Parathyroid adenoma (tissue), 2 donors: ENCODE results near the gene HS3ST2.

Experiments used
- H2AFZ ChIP-seq: fragments of 300-600 bp; sonication (generic); one replicate; pipeline ENCODE4 v1.7.0; 2017; ENCODE audit warnings: antibody characterized with exemption, mild to moderate bottlenecking
- H3K27ac ChIP-seq: fragments of 300-600 bp; sonication (generic); one replicate; pipeline ENCODE4 v1.7.0; 2017
- H3K27me3 ChIP-seq: fragments of 300-600 bp; sonication (generic); one replicate; pipeline ENCODE4 v1.7.0; 2017; ENCODE audit warnings: low read length; ENCODE audit not compliant: control insufficient read depth, insufficient read depth
- H3K36me3 ChIP-seq: fragments of 300-600 bp; sonication (generic); one replicate; pipeline ENCODE4 v1.7.0; 2017; ENCODE audit warnings: low read length; ENCODE audit not compliant: control insufficient read depth, insufficient read depth
- H3K4me1 ChIP-seq: fragments of 300-600 bp; sonication (generic); one replicate; pipeline ENCODE4 v1.7.0; 2017; ENCODE audit warnings: control low read depth
- H3K4me2 ChIP-seq: fragments of 300-600 bp; sonication (generic); one replicate; pipeline ENCODE4 v1.7.0; 2017; ENCODE audit warnings: low read length
- H3K4me3 ChIP-seq: fragments of 300-600 bp; sonication (generic); one replicate; pipeline ENCODE4 v1.7.0; 2017; ENCODE audit warnings: low read depth, low read length
- H3K79me2 ChIP-seq: fragments of 300-600 bp; sonication (generic); one replicate; pipeline ENCODE4 v1.7.0; 2017; ENCODE audit warnings: control low read depth
- H3K9ac ChIP-seq: fragments of 300-600 bp; sonication (generic); one replicate; pipeline ENCODE4 v1.7.0; 2017; ENCODE audit warnings: mild to moderate bottlenecking
- H3K9me3 ChIP-seq: fragments of 300-600 bp; sonication (generic); one replicate; pipeline ENCODE4 v1.7.0; 2017; ENCODE audit warnings: low read length; ENCODE audit not compliant: control insufficient read depth
- TF ChIP-seq, protein P1 (sequence below): fragments of 300-600 bp; sonication (generic); IDR thresholded peaks from one replicate; pipeline ENCODE4 v1.7.0; 2017; ENCODE audit warnings: antibody characterized with exemption, mild to moderate bottlenecking
- donor health status: primary hyperparathyroidism.

HS3ST2 gene

DNA sequence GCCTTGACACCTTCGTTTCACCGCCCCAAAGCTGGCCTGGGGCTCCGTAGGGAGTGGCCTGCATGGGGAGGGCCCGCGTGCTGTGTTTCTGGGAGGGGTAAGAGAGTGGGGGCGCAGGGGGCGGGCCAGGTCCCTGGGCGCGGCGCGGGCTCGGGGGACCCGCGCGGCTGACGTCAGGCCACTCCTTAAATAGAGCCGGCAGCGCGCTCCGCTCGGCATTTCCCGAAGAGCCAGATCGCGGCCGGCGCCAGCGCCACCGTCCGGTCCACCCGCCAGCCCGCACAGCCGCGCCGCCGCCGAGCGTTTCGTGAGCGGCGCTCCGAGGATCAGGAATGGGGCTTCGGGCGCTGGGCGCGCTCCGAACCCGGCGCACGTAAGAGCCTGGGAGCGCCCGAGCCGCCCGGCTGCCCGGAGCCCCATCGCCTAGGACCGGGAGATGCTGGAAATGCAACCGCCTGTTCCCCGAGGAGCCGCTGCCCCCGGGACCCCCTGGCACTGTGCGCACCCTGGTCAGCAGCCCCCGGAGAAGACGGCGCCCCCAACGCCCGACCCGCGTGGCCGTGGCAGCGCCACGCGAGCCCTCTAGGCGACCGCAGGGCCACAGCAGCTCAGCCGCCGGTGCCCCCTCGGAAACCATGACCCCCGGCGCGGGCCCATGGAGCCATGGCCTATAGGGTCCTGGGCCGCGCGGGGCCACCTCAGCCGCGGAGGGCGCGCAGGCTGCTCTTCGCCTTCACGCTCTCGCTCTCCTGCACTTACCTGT lies at the start of gene HS3ST2:
Gene HS3ST2 (plus strand): TSS at position 215 of the 763 bp plus-strand sequence. CDS start 449 bp downstream, at position 664.
- peak within 1 kb of the TSS; percentile 47 for H3K4me2 ChIP-seq
- H2AFZ ChIP-seq, result peak within 1 kb of the TSS; percentile 69
- no peak within 1 kb of the TSS for H3K4me3 ChIP-seq
- no peaks in the 10 kb centered on the region for H3K4me1 ChIP-seq
- TF ChIP-seq, protein P1, sequence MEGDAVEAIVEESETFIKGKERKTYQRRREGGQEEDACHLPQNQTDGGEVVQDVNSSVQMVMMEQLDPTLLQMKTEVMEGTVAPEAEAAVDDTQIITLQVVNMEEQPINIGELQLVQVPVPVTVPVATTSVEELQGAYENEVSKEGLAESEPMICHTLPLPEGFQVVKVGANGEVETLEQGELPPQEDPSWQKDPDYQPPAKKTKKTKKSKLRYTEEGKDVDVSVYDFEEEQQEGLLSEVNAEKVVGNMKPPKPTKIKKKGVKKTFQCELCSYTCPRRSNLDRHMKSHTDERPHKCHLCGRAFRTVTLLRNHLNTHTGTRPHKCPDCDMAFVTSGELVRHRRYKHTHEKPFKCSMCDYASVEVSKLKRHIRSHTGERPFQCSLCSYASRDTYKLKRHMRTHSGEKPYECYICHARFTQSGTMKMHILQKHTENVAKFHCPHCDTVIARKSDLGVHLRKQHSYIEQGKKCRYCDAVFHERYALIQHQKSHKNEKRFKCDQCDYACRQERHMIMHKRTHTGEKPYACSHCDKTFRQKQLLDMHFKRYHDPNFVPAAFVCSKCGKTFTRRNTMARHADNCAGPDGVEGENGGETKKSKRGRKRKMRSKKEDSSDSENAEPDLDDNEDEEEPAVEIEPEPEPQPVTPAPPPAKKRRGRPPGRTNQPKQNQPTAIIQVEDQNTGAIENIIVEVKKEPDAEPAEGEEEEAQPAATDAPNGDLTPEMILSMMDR, result peak; percentile 27
- no peaks in the 10 kb centered on the region for H3K36me3 ChIP-seq
- H3K9ac ChIP-seq, result no peak within 1 kb of the TSS
- H3K9me3 ChIP-seq, result no peaks in the 10 kb centered on the region
- H3K27ac ChIP-seq, result no peak within 1 kb of the TSS
- H3K27me3 ChIP-seq, result peaks cover 9% of the 10 kb centered on the region
- H3K79me2 ChIP-seq, result no peaks in the 10 kb centered on the region

DNA sequence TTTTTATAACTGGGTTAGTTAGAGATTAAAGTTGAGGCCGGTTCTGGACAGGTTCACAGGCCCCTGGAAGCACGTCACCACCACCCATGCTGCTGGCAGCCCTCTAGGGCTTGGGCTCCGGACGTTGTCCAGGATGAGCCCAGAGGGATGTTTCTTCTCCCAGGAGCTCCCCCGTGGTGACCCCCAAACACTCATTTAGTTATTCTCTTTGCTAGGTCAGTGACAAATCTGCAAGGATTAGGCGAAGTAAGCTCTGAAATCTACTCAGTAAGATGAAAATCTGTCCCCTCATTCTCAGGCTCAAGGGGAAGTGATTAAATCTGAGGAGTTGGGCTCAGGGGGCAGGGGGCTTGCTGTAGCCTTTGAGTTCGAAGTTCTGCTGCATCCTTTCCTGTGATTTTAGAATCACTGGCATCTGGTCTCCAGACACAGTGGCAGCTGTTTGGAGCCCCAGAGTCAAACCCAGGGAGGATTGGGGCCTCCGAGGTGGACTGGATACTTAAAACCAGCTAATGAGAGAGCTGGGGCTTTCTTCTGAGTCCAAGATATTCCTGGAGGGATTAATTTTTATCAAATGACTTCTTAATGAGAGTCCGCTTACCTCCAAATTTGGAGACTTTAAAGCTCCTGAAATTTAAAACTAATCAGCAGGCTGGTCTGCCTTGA lies 49.2 kb upstream of the HS3ST2 start:
- Histone ChIP-seq H3K27me3 (no peaks in the 10 kb centered on the region), H3K79me2 (no peaks in the 10 kb centered on the region), H3K9me3 (no peaks in the 10 kb centered on the region), H3K4me1 (no peaks in the 10 kb centered on the region), H2AFZ (no peak overlapping the region), H3K27ac (no peak overlapping the region), H3K36me3 (no peaks in the 10 kb centered on the region), H3K4me3 (no peak overlapping the region), H3K9ac (no peak overlapping the region), H3K4me2 (no peak overlapping the region)
- TF ChIP-seq, protein P1, result no peak

GRCh38 chr16:22765479-22765878 lies 48.5 kb upstream of the HS3ST2 start:
- Histone ChIP-seq H3K4me2 (no peak overlapping the region), H3K27me3 (no peaks in the 10 kb centered on the region), H3K79me2 (no peaks in the 10 kb centered on the region), H3K4me3 (no peak overlapping the region), H3K9me3 (no peaks in the 10 kb centered on the region), H3K36me3 (no peaks in the 10 kb centered on the region), H3K4me1 (no peaks in the 10 kb centered on the region), H3K9ac (no peak overlapping the region), H3K27ac (no peak overlapping the region), H2AFZ (no peak overlapping the region)
- TF ChIP-seq, protein P1, result no peak

- no peaks in the 10 kb centered on the region for H3K36me3 ChIP-seq
- H3K27ac ChIP-seq, result no peak overlapping the region
- no peaks in the 10 kb centered on the region for H3K4me1 ChIP-seq
- no peaks in the 10 kb centered on the region for H3K9me3 ChIP-seq
- H3K79me2 ChIP-seq, result no peaks in the 10 kb centered on the region
- no peak overlapping the region for H3K4me2 ChIP-seq
- no peak overlapping the region for H2AFZ ChIP-seq
- TF ChIP-seq, protein P1, result no peak
- H3K9ac ChIP-seq, result no peak overlapping the region
- H3K27me3 ChIP-seq, result no peaks in the 10 kb centered on the region
- H3K4me3 ChIP-seq, result no peak overlapping the region
Observed at GRCh38 chr16:22770866-22771265, 43.1 kb upstream of the HS3ST2 start.
